ENCODE measurements around the gene PDCD6IP.

Gene PDCD6IP

DNA sequence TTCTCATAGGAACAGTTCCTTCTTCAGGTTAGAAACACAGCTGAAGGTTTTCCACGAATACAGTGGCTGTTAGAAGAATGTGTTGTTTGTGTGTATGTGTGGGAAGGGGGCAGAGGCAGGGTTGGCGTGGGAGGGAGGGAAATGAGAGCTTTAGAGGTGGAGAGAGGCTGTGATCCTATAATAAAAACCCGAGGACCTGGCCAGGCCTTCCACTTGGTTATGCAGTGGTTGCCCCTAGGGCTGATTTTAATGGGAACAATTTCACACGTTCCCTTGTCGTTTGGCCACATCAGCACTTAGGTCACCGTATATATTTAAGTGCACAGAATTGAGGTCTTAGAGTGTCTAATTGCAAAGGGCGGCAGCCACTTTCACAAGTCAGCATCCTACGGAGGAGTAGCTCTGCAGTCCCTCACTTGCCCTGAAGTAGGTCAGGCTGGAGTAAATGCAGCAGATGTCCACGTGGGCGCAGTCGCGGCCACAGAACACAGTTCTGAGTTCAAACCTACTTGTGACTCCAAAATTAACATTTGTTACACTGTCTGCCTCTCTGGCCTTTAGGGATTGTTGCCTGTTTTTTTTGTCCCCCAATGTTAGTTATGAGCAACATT is 85.6 kb downstream of the PDCD6IP start:
- no peak for FAIRE-seq
- DNase-seq (ENCODE audit: insufficient read length, low spot score): no peak
- TF ChIP-seq POLR2A (IDR thresholded peaks at IDR 0.05; ENCODE audit: low read depth, low read length): no peak

DNA sequence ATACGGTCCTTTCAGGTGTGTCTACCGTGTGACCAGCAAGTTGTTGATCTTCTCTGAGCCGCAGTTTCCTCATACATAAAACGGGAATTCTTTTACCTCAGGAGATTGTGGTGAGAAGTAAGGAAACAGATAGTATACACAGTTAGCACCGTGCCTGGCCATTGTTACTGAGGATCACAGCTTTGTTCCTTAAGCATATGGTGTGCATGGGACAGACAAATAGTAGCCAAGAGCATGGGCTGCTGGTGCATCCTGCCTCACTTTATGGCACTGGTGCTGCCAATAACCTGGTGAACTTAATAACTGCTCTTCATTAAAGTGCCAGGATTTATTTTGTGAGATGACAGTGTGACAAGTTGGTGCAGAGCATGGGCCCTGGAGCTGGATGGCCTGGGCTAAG is 86.3 kb downstream of the PDCD6IP start:
- no peak for DNase-seq (ENCODE audit: insufficient read length, low spot score)
- no peak for FAIRE-seq
- TF ChIP-seq POLR2A (IDR thresholded peaks at IDR 0.05; ENCODE audit: low read depth, low read length): no peak

DNA sequence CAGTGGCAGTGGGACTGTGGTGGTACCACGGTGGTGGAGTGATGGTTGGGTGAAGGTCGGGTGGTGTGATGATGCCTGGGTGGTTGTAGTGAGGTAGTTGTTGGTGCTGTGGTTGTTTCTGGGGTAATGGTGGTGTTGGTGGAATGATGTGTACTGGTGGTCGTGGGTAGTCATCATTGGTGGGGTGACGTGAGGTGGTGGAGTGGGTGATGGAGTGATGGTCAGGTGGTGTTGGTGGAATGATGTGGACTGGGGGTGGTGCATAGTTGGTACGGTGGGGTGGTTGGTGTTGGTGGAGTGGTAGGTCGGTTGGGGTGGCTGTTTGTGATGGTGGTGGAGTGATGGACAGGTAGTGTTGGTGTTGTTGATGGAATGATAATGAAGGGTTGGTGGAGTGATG is 87.1 kb downstream of the PDCD6IP start:
- no peak for TF ChIP-seq POLR2A (IDR thresholded peaks at IDR 0.05; ENCODE audit: low read depth, low read length)
- DNase-seq (ENCODE audit: insufficient read length, low spot score) (no peak), FAIRE-seq (no peak)

DNA sequence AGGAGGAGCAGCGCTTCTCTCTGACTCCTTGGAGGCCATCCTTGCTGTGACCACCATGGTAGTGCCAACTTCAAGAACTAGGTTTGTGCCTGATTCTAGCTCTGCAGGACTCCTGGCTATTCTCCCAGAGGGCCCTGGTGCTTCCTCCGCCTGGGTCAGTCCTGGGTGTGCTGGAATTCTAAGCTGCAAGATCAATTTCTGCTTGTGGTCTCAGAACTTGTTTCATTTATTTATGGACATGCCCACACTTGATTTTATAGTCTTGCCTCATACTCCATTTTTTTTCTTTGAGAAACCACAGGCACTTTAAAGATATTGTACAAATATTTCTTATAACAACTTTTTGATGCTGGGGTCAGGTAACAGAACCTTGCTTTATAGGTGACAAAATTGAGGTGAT is 87.6 kb downstream of the PDCD6IP start:
- FAIRE-seq: no peak
- no peak for TF ChIP-seq POLR2A (IDR thresholded peaks at IDR 0.05; ENCODE audit: low read depth, low read length)
- DNase-seq (ENCODE audit: insufficient read length, low spot score): no peak

DNA sequence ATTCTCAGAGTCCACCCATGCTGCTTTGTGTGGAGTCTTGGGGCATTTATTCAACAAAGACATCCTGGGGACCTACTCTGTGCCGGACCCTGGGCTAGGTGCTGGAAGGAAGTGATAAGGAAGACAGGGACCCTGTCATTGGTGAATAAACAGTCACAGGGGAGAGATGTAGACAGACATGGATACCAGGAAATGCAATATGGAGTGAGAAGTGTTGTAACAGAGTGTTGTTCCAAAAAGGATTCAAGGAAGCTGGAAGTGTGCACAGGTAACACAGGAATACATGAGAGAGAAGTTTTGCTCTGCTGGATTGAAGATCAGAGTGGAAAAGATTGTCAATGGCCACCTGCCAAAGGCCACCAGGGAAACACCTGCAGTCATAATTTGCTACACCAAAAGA is 89.0 kb downstream of the PDCD6IP start:
- FAIRE-seq (no peak), DNase-seq (ENCODE audit: insufficient read length, low spot score) (no peak)
- no peak for TF ChIP-seq POLR2A (IDR thresholded peaks at IDR 0.05; ENCODE audit: low read depth, low read length)

DNA sequence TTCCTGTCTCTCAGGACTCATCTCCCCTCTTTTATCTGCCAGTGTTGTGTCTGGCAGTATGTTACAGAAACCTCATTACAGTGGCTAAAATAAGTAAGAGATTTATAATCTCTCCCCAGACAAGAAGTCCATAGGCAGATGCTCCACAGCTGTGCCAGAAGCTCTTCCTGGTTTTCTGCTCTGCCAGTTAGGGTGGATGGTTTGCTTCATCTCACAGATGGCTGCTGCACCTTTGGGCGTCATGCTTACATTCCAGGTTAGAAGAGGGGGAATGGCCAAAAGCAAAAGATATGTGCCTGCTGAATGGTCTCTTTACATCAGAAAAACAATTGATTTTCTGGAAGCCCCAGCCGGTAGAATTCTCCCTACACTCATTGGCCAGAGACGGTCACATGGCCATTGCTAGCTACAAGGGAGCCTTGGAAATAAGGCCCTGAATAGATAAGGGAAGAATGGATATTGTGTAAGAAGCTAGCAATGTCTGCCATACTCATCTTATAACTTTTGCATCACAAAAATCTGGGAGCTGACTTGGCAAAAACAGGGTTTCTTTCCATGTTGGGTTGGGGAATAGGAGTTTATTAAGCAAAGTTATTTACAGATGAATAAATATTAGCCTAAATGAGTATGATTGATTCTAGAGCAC is 91.1 kb downstream of the PDCD6IP start:
- no peak for TF ChIP-seq POLR2A (IDR thresholded peaks at IDR 0.05; ENCODE audit: low read depth, low read length)
- FAIRE-seq: no peak
- no peak for DNase-seq (ENCODE audit: insufficient read length, low spot score)

DNA sequence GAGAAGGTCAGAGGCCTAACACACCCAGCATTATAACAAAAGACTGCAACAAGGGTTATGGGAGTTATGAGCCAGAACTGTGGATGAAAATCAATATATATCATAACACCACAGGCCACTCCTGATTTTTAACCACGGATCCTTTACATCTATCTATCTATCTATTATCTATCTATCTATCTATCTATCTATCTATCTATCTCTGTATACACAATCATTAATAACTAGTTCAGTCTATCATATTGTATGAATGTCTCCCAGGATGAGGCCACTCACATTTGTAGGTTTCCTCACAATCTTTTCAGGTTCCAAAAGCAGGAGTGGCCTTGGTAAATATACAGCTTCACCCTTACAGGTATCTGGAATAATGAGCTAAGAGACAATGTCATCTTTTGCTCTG is 94.2 kb downstream of the PDCD6IP start:
- TF ChIP-seq POLR2A (IDR thresholded peaks at IDR 0.05; ENCODE audit: low read depth, low read length): no peak
- DNase-seq (ENCODE audit: insufficient read length, low spot score): no peak
- no peak for FAIRE-seq

DNA sequence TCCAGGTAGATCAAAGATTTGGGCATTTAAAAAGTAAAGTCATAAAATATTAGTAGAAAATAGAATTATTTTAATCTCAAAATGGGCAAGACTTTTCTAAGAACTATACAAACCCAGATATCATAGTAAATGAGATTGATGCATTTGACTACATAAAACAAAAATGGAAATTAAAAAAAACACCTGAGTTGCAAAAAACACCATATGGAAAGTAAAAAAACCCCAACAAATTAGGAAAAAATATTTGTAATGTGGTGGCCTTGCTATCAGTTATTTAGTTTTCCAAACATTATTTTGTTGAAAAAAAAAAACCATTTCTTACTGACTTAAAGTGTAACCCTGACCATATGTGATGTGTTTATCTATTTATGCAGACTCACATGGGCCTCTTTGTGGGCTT is 97.2 kb downstream of the PDCD6IP start:
- DNase-seq (ENCODE audit: insufficient read length, low spot score): no peak
- TF ChIP-seq POLR2A (IDR thresholded peaks at IDR 0.05; ENCODE audit: low read depth, low read length): no peak
- FAIRE-seq: no peak

DNA sequence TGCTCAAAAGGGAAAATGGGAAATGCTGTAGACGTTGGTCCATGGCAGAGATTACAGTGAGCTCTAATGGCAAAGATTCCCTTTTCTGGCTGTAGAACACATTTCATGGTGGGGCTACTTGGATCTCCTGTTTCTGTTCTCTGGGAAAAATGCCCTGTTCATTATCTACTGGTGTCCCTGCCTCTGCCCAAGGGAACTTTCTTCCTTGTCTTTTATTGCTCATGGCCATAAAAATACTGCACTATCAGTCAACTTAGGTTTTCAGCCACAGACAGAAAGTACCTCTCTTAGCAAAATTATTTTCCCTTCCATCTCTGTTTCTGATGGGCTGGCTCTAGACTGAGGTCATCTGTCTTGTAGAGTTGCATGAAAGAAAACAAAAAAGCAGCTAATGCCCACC is 98.9 kb downstream of the PDCD6IP start:
- no peak for FAIRE-seq
- no peak for TF ChIP-seq POLR2A (IDR thresholded peaks at IDR 0.05; ENCODE audit: low read depth, low read length)
- no peak for DNase-seq (ENCODE audit: insufficient read length, low spot score)

DNA sequence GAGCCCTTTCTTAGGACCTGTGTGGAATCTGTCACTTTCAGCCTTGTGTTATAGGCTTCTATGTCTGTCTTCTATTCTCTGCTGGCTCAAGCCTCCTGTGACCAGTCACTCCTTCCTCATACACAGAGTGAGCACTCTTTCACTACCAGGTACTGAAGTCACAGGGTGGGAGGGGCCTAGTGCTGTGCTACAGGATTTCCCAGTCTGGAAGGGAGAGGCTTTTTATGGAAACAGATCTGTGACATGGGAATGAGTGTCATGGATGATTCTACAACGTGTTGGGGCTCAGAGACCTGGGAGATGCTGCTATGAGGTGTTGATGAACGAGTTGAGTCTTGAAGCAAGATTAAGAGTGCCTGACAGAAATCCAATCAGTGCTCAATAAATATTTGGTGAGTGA is 100.5 kb downstream of the PDCD6IP start:
- no peak for FAIRE-seq
- DNase-seq (ENCODE audit: insufficient read length, low spot score): no peak
- TF ChIP-seq POLR2A (IDR thresholded peaks at IDR 0.05; ENCODE audit: low read depth, low read length): no peak

DNA sequence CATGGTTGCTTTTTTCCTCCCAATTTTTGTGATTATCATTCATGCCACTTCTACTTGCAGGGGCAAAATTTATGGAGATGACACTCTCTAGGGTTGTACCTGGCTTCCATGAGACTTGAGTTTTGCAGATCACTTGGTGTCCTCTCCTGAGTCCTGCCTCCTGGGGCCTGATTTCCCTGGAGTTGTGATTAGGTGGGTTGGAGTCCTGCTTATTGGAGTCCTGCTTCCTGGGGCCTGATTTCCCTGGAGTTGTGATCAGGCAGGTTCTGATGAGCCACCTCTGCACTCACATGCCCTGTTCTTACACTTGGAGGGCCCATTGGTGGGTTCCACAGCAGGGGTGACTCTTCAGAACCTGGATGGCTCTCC is 102.0 kb downstream of the PDCD6IP start:
- DNase-seq (ENCODE audit: insufficient read length, low spot score) (no peak), FAIRE-seq (no peak)
- TF ChIP-seq POLR2A (IDR thresholded peaks at IDR 0.05; ENCODE audit: low read depth, low read length): no peak

DNA sequence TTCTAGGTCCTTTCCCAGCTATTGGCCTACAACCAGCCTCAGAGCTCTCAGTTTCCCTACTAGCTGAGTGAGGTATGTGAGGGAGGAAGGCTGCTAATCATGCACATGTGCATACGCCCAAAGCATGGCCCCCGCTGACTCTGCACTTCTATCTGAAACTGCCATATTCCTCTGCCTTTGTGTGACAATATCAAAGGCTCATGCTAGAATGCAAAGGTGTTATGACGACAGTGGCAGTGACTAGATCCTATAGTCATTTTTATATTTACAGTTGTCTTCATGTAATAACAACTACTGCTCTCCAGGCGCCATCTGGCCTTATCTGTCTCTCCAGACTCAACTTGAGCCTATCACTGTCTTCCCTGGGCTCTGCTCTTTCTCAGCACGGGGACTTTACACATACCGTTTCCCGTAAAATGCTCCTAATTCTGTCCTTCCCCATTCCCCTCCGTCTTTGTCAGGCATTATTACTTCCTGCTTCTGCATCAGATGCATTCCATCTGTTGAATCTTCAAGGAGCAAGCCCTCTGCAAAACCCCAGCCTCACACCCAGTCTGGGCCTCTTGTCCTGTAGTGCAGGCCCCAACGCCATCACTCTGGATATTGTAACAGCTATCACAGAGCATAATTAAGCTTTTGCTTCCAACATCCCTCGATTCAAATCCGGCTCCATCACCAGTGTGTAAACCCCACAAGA is 102.5 kb downstream of the PDCD6IP start:
- no peak for FAIRE-seq
- TF ChIP-seq POLR2A (IDR thresholded peaks at IDR 0.05; ENCODE audit: low read depth, low read length): no peak

DNA sequence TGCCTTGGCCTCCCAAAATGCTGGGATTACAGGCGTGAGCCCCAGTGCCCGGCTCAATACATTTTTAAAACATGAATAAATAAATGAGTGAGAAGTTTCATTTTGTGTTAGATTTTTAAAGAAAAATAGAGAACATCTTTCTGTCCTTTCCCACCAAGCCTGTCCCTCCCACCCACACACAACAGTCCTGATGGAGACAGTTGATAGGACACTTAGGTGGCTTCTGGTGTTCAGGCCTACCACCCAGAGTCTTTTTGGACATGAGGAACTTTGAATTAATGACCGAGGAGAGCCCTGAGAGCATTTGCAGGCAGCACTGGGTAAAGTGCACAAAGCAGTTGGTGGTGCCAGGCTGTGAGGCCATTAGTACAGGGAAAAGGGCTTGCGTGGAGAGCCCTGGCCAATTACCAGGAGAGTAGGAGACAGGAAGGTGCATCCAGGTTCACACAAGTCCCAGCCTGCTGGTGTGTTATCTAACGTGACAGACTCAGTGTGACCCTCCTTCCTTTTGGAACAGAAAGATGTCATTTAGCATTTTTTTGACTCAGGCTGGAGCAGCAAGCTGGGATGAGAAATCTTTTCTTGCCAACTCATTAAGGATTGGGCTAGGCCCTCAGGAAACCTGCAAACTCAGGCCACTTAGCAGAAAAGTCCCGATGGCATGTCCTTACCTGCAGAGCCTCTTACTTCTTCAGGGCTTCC is 103.6 kb downstream of the PDCD6IP start:
- no peak for DNase-seq (ENCODE audit: insufficient read length, low spot score)
- no peak for FAIRE-seq
- TF ChIP-seq POLR2A (IDR thresholded peaks at IDR 0.05; ENCODE audit: low read depth, low read length): no peak

More for the DNA sequence above, 102.5 kb downstream of the PDCD6IP start:
- DNase-seq (ENCODE audit: insufficient read length, low spot score): no peak

DNA sequence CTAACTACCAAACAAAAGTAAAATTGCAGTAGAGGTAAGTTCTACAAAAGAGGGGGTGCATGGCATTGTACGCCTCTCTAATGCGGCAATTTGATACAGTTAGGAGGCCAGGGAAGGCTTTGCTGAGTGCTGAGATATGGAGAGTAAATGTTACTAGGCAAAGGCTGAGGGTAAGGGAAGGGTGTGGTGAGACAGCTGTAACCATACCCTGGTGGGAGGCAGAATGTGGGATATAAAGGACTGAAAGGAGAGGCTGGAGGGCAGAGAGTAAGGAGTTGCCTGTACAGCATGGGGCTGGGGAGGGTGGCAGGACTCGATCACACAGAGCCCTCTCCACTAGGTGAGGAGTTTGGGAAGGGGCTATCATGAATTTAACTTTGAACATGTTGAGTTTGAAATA is 106.3 kb downstream of the PDCD6IP start:
- no peak for TF ChIP-seq POLR2A (IDR thresholded peaks at IDR 0.05; ENCODE audit: low read depth, low read length)
- DNase-seq (ENCODE audit: insufficient read length, low spot score): no peak
- FAIRE-seq: no peak

All from H54 (cell line).